Measurements from ENCODE around the gene HSPBAP1. TPM values are rescaled to one million over a fixed set of nuclear protein-coding genes. Genes with fewer than 3 reads are reported as not detected.

Gene HSPBAP1
- total RNA-seq, 1 experiment from 2014 or later = 6.4 TPM

- peaks cover 7% of the 10 kb centered on the region; the same call in 1 of the 2 replicates for H3K79me2 ChIP-seq (ENCODE audit: low read length)
- no peaks in the 10 kb centered on the region for H3F3A ChIP-seq (ENCODE audit: low read length, unreplicated experiment)
- ChIA-PET POLR2A (ENCODE audit: unreplicated experiment) (no interaction called here), CTCF (interaction anchor here (0.6 kb wide), 1 partner anchor 156 kb away, joined by 5 read pairs; no protein-coding TSS in a partner anchor)
- H3K9me2 ChIP-seq (replicated peaks; ENCODE audit: low read length) = no peaks in the 10 kb centered on the region
- H3K4me1 ChIP-seq (ENCODE audit: insufficient read depth, low read length) = peaks cover 20% of the 10 kb centered on the region
- intact Hi-C loops (cut with micrococcal nuclease) = no loop called here
- H3K36me3 ChIP-seq (ENCODE audit: low read depth, low read length) = no peaks in the 10 kb centered on the region
- no peaks in the 10 kb centered on the region for H4K20me1 ChIP-seq (ENCODE audit: low read length)
- no peak overlapping the region for H3K27ac ChIP-seq (ENCODE audit: low read length)
- H3K9me3 ChIP-seq (ENCODE audit: low read length) = no peaks in the 10 kb centered on the region
- no peaks in the 10 kb centered on the region for H3K27me3 ChIP-seq (ENCODE audit: low read length)
- peak overlapping the region; percentile 20 for H3K4me2 ChIP-seq (ENCODE audit: low read length)
- ATAC-seq = peak; percentile 99
- no peak overlapping the region for H3K9ac ChIP-seq (ENCODE audit: low read length)
- H2AFZ ChIP-seq (ENCODE audit: low read length) = no peak overlapping the region
- DNase-seq = peak; percentile 82
- BruUV-seq (replicated peaks) = no TSS peak
- no peak overlapping the region for H3K4me3 ChIP-seq (ENCODE audit: low read length)
- TF ChIP-seq EZH2 (IDR thresholded peaks at IDR 0.05; ENCODE audit: low read length, unreplicated experiment) (no peak), EZH2phosphoT487 (IDR thresholded peaks at IDR 0.05; ENCODE audit: borderline replicate concordance, low read length) (no peak), CTCF (conservative IDR thresholded peaks at IDR 0.05; ENCODE audit: low read depth, low read length) (no peak)
These were observed 7.6 kb downstream of the HSPBAP1 start for GRCh38 chr3:122786066-122786465.

- CTCF ChIA-PET = no interaction called here
- intact Hi-C loops (cut with micrococcal nuclease) = no loop called here
These were observed 8.4 kb downstream of the HSPBAP1 start for GRCh38 chr3:122785231-122785630.

More at GRCh38 chr3:122785231-122785630, 8.4 kb downstream of the HSPBAP1 start:
- no peaks in the 10 kb centered on the region for H3K9me2 ChIP-seq (replicated peaks; ENCODE audit: low read length)
- no peaks in the 10 kb centered on the region for H3K36me3 ChIP-seq (ENCODE audit: low read depth, low read length)
- no peaks in the 10 kb centered on the region for H3F3A ChIP-seq (ENCODE audit: low read length, unreplicated experiment)
- no peak for ATAC-seq
- peak; percentile 38 for DNase-seq
- H3K9ac ChIP-seq (ENCODE audit: low read length) = no peak overlapping the region
- POLR2A ChIA-PET (ENCODE audit: unreplicated experiment) = no interaction called here
- no peaks in the 10 kb centered on the region for H3K27me3 ChIP-seq (ENCODE audit: low read length)
- peaks cover 20% of the 10 kb centered on the region for H3K4me1 ChIP-seq (ENCODE audit: insufficient read depth, low read length)
- no peak overlapping the region for H3K4me3 ChIP-seq (ENCODE audit: low read length)
- H3K9me3 ChIP-seq (ENCODE audit: low read length) = no peaks in the 10 kb centered on the region
- H3K79me2 ChIP-seq (ENCODE audit: low read length) = peaks cover 7% of the 10 kb centered on the region; the same call in 1 of the 2 replicates
- H3K4me2 ChIP-seq (ENCODE audit: low read length) = peak overlapping the region; percentile 20
- TF ChIP-seq EZH2phosphoT487 (IDR thresholded peaks at IDR 0.05; ENCODE audit: borderline replicate concordance, low read length) = no peak
- TF ChIP-seq CTCF (conservative IDR thresholded peaks at IDR 0.05; ENCODE audit: low read depth, low read length) = no peak
- TF ChIP-seq EZH2 (IDR thresholded peaks at IDR 0.05; ENCODE audit: low read length, unreplicated experiment) = no peak
- no peak overlapping the region for H3K27ac ChIP-seq (ENCODE audit: low read length)
- BruUV-seq (replicated peaks) = no TSS peak
- H4K20me1 ChIP-seq (ENCODE audit: low read length) = no peaks in the 10 kb centered on the region
- H2AFZ ChIP-seq (ENCODE audit: low read length) = no peak overlapping the region

Measured in PC-3 (cell line).